Smooth muscle cell of bladder (primary cell): ENCODE data around the gene ACBD5. TPM values are rescaled to one million over a fixed set of nuclear protein-coding genes. Genes with fewer than 3 reads are reported as not detected.

Experiments
- total RNA-seq: library from RNA; depleted of rRNA; stranded (reverse); fragments of >200 nt; gene quantifications from 2 replicates; pipeline ENCODE4 v1.2.3, GENCODE V29; 2014

Gene ACBD5
- 15.2 and 19.8 TPM in 2 replicates for total RNA-seq

GRCh38 chr10:27240212-27241009 lies at the start of gene ACBD5:
Gene ACBD5, minus strand, starts transcription at chr10:27240797. Its CDS starts 109 bp downstream, at chr10:27240688.

GRCh38 chr10:27155066-27155754 lies 85.4 kb downstream of the ACBD5 start, which contains the start of gene MASTL:
Gene MASTL, plus strand, starts transcription at chr10:27155352. Its CDS starts 75 bp downstream, at chr10:27155427.

Other genes with a start within 250 kb of the ACBD5 start
- gene ANKRD26, start 140.3 kb downstream of the ACBD5 start, total RNA-seq = 8.5 and 8.7 TPM in 2 replicates
- 126 and 135 TPM in 2 replicates for gene YME1L1, start 86.4 kb downstream of the ACBD5 start, total RNA-seq
- gene MASTL, start 85.4 kb downstream of the ACBD5 start, total RNA-seq = 6.8 and 8.1 TPM in 2 replicates